ENCODE results near the gene ATXN1.

The ATXN1 gene

GRCh38 chr6:16402581-16402900, 358.7 kb downstream of the ATXN1 start:
- DNase-seq (ENCODE audit: extremely low read depth, low read depth) = no peak
- no peak overlapping the region for H3K4me3 ChIP-seq (replicated peaks; ENCODE audit: low read depth, low read length)
- no peak for TF ChIP-seq CTCF (IDR thresholded peaks at IDR 0.05; ENCODE audit: low read depth, low read length, missing control alignments)

GRCh38 chr6:16400248-16400760, 361.0 kb downstream of the ATXN1 start:
- no peak for DNase-seq (ENCODE audit: extremely low read depth, low read depth)
- H3K4me3 ChIP-seq (replicated peaks; ENCODE audit: low read depth, low read length) = no peak overlapping the region
- no peak for TF ChIP-seq CTCF (IDR thresholded peaks at IDR 0.05; ENCODE audit: low read depth, low read length, missing control alignments)

- TF ChIP-seq CTCF (IDR thresholded peaks at IDR 0.05; ENCODE audit: low read depth, low read length, missing control alignments) = no peak
- no peak overlapping the region for H3K4me3 ChIP-seq (replicated peaks; ENCODE audit: low read depth, low read length)
- DNase-seq (ENCODE audit: extremely low read depth, low read depth) = no peak
Observed at GRCh38 chr6:16399695-16400094, 361.6 kb downstream of the ATXN1 start.

GRCh38 chr6:16399158-16399557, 362.1 kb downstream of the ATXN1 start:
- no peak for TF ChIP-seq CTCF (IDR thresholded peaks at IDR 0.05; ENCODE audit: low read depth, low read length, missing control alignments)
- H3K4me3 ChIP-seq (replicated peaks; ENCODE audit: low read depth, low read length) = no peak overlapping the region

GRCh38 chr6:16398587-16398986, 362.7 kb downstream of the ATXN1 start:
- H3K4me3 ChIP-seq (replicated peaks; ENCODE audit: low read depth, low read length) = no peak overlapping the region
- TF ChIP-seq CTCF (IDR thresholded peaks at IDR 0.05; ENCODE audit: low read depth, low read length, missing control alignments) = no peak
- DNase-seq (ENCODE audit: extremely low read depth, low read depth) = no peak

More at GRCh38 chr6:16399158-16399557, 362.1 kb downstream of the ATXN1 start:
- no peak for DNase-seq (ENCODE audit: extremely low read depth, low read depth)

- no peak for TF ChIP-seq CTCF (IDR thresholded peaks at IDR 0.05; ENCODE audit: low read depth, low read length, missing control alignments)
- no peak for DNase-seq (ENCODE audit: extremely low read depth, low read depth)
- no peak overlapping the region for H3K4me3 ChIP-seq (replicated peaks; ENCODE audit: low read depth, low read length)
Observed at GRCh38 chr6:16397623-16398022, 363.6 kb downstream of the ATXN1 start.

All from HFF-Myc (cell line).